Liver (tissue), 9 donors: ENCODE measurements around the gene APBA3. TPM values are rescaled to one million over a fixed set of nuclear protein-coding genes. Genes with fewer than 3 reads are reported as not detected.

Experiments used
- DNase-seq: peaks from one replicate; pipeline ENCODE4 v3.0.0-alpha.2; 2017; ENCODE audit warnings: low spot score
- H3K27ac ChIP-seq, 2 donors: one replicate each; pipeline ENCODE4 v1.7.0; 2013; ENCODE audit warnings: inconsistent platforms in 2 of 2, low read length in 2 of 2, control low read depth in 1 of 2, low read depth in 1 of 2, mild to moderate bottlenecking in 1 of 2
- H3K27me3 ChIP-seq, 4 donors: one replicate each; pipeline versions ENCODE4 v1.6.1 to v1.7.0; 2013; ENCODE audit warnings: low read length in 3 of 4, inconsistent platforms in 1 of 4, mild to moderate bottlenecking in 1 of 4, moderate library complexity in 1 of 4; ENCODE audit not compliant: control insufficient read depth in 4 of 4, insufficient read depth in 4 of 4
- H3K36me3 ChIP-seq, 4 donors: one replicate each; pipeline versions ENCODE4 v1.6.1 to v1.7.0; 2013; ENCODE audit warnings: low read length in 3 of 4, mild to moderate bottlenecking in 3 of 4, low read depth in 1 of 4, moderate library complexity in 1 of 4; ENCODE audit not compliant: control insufficient read depth in 4 of 4, insufficient read depth in 3 of 4
- H3K4me1 ChIP-seq, 4 donors: one replicate each; pipeline versions ENCODE4 v1.6.1 to v1.7.0; 2013; ENCODE audit warnings: low read length in 3 of 4, mild to moderate bottlenecking in 3 of 4, moderate library complexity in 1 of 4; ENCODE audit not compliant: control insufficient read depth in 4 of 4, insufficient read depth in 4 of 4
- H3K4me3 ChIP-seq, 3 donors: one replicate each; pipeline versions ENCODE4 v1.6.1 to v1.7.0; 2013; ENCODE audit warnings: low read length in 3 of 3, control low read depth in 1 of 3, low read depth in 1 of 3, mild to moderate bottlenecking in 1 of 3
- H3K9ac ChIP-seq, 2 donors: one replicate each; pipeline ENCODE4 v1.7.0; 2013; ENCODE audit warnings: low read length in 2 of 2, mild to moderate bottlenecking in 2 of 2, moderate library complexity in 2 of 2, control low read depth in 1 of 2, low read depth in 1 of 2
- H3K9me3 ChIP-seq, 4 donors: one replicate each; pipeline versions ENCODE4 v1.6.1 to v1.7.0; 2013; ENCODE audit warnings: low read length in 3 of 4; ENCODE audit not compliant: control insufficient read depth in 4 of 4
- ATF3 ChIP-seq: IDR thresholded peaks from 2 replicates; pipeline ENCODE4 v1.6.1; 2016; ENCODE audit warnings: antibody characterized with exemption
- EGR1 ChIP-seq, 2 donors: IDR thresholded peaks; 2 replicates each; pipeline ENCODE4 v1.6.1; 2016 to 2018; ENCODE audit warnings: antibody characterized with exemption in 2 of 2, low read depth in 2 of 2
- FOXA1 ChIP-seq: IDR thresholded peaks from 2 replicates; pipeline ENCODE4 v1.6.1; 2016; ENCODE audit warnings: antibody characterized with exemption
- FOXA2 ChIP-seq: IDR thresholded peaks from 2 replicates; pipeline ENCODE4 v1.6.1; 2016; ENCODE audit warnings: antibody characterized with exemption
- GABPA ChIP-seq, 2 donors: IDR thresholded peaks in 1 of 2; conservative IDR thresholded peaks in 1 of 2; 2 replicates each; pipeline ENCODE4 v1.6.1; 2016; ENCODE audit warnings: antibody characterized with exemption in 2 of 2, mild to moderate bottlenecking in 1 of 2, moderate library complexity in 1 of 2
- HNF4A ChIP-seq, 2 donors: conservative IDR thresholded peaks; 2 replicates each; pipeline ENCODE4 v1.6.1; 2016; ENCODE audit warnings: antibody characterized with exemption in 2 of 2, mild to moderate bottlenecking in 2 of 2
- HNF4G ChIP-seq: IDR thresholded peaks from 2 replicates; pipeline ENCODE4 v1.6.1; 2016; ENCODE audit warnings: antibody characterized with exemption
- JUND ChIP-seq, 2 donors: IDR thresholded peaks; 2 replicates each; pipeline ENCODE4 v1.6.1; 2016; ENCODE audit warnings: antibody characterized with exemption in 2 of 2
- NR2F2 ChIP-seq: IDR thresholded peaks from 2 replicates; pipeline ENCODE4 v1.6.1; 2016; ENCODE audit warnings: antibody characterized with exemption
- RAD21 ChIP-seq, 2 donors: IDR thresholded peaks; 2 replicates each; pipeline ENCODE4 v1.6.1; 2016; ENCODE audit warnings: antibody characterized with exemption in 2 of 2, mild to moderate bottlenecking in 2 of 2
- RXRA ChIP-seq, 2 donors: IDR thresholded peaks; 2 replicates each; pipeline ENCODE4 v1.6.1; 2017 to 2018; ENCODE audit warnings: antibody characterized with exemption in 2 of 2, mild to moderate bottlenecking in 1 of 2
- TAF1 ChIP-seq: conservative IDR thresholded peaks from 2 replicates; pipeline ENCODE4 v1.6.1; 2016; ENCODE audit warnings: antibody characterized with exemption, mild to moderate bottlenecking
- YY1 ChIP-seq: IDR thresholded peaks from 2 replicates; pipeline ENCODE4 v1.6.1; 2016; ENCODE audit warnings: antibody characterized with exemption, mild to moderate bottlenecking
- WGBS: extraction: QIAGEN DNeasy Blood & Tissue Kit; methylation state at CpG from one replicate; pipeline ENCODE4 v1.1.7; 2013; 5-methylcytosine and 5-hydroxymethylcytosine counted together
- polyA plus RNA-seq, 2 donors: library from polyadenylated mRNA; stranded (reverse) in 1 of 2; unstranded in 1 of 2; fragments of 200-250 nt in 1 of 2; fragments of >200 nt in 1 of 2; fragmentation: Nextera tagmentation in 1 of 2; extraction: Ambion mirVana in 1 of 2; gene quantifications; one replicate each; pipeline versions ENCODE4 v1.2.1 to v1.2.3, GENCODE V29; 2013 to 2015
- total RNA-seq, 2 donors: library from RNA; depleted of rRNA; stranded (reverse); fragments of >200 nt; gene quantifications; one replicate each; pipeline ENCODE4 v1.2.3, GENCODE V29; 2014
- TF ChIP-seq, protein P1 (sequence below): fragments of 150-350 bp; IDR thresholded peaks from 2 replicates; pipeline ENCODE4 v1.5.1; 2017; ENCODE audit warnings: improper control_type of control experiment, low read depth, low read length; ENCODE audit not compliant: missing input control
- TF ChIP-seq, protein P2 (sequence below): IDR thresholded peaks from 2 replicates; pipeline ENCODE4 v1.6.1; 2016; ENCODE audit warnings: antibody characterized with exemption
- TF ChIP-seq, protein P3 (sequence below): IDR thresholded peaks from 2 replicates; pipeline ENCODE4 v1.6.1; 2016; ENCODE audit warnings: antibody characterized with exemption, mild to moderate bottlenecking
- TF ChIP-seq, protein P4 (sequence below): IDR thresholded peaks from 2 replicates; pipeline ENCODE4 v1.6.1; 2016; ENCODE audit warnings: antibody characterized with exemption
- donor health status: healthy.
- donor health status: healthy.
- donor health status: healthy.
- donor health status: healthy.
- donor health status: healthy.

Gene APBA3
- total and polyA plus RNA-seq, 4 donors: 6.4 to 24.3 (median 10.7) TPM

DNA sequence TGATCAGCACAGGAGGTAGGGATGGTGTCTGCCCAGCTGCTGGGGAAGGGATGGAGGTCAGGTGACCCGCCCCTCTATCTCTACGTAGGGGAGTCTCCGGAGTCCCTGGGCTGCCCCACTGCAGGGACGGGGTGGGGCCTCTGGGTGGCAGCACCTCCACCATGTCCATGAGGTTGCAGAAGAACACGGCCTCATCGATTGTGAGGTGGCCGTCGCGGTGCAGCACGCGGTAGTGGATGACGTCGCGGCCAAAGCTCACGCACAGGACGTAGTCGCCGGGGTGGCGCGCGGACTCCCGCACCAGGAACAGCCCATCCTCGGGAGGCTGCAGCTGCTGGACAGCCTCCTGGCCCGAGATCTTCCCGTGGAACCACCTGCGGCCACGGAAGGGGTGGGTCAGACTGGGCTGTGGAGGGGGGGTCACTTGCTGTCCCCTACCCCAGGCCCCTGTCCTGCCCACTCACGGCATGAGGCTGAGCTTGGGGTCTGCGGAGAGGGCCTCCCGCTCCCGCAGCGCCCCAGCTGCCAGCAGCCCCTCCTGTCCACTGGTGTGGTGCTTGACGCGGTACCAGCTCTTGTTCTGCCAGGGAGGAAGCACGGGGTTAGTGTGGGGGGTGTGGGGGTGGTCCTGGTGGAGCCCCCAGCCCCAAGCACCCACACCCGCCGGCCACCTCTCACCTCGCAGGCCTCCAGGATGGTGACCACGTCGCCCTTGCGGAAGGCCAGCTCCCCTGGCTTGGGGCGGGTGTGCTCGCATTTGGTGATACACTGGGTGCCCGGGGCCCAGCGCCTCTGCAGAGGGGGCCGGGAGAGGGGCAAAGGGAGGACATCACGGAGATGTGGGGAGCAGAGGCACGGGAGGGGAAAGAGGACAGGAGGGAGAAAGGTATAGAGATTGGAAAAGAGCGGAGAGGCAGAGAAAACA, 22.4 kb upstream of the APBA3 start:
- H3K27ac ChIP-seq: no peak overlapping the region
- WGBS: 75% methylated on average over 49 of the region's 49 CpGs
- H3K4me3 ChIP-seq: no peak overlapping the region
- H3K9me3 ChIP-seq: peaks cover 10 to 15% (median 14%) of the 10 kb centered on the region in 4 donors
- H3K36me3 ChIP-seq: peaks cover 0 to 1% (median 0%) of the 10 kb centered on the region in 4 donors
- DNase-seq: no peak
- no peak overlapping the region for H3K9ac ChIP-seq
- peaks cover 0 to 15% (median under 1%) of the 10 kb centered on the region in 4 donors for H3K27me3 ChIP-seq
- peaks cover 0 to 7% (median 1%) of the 10 kb centered on the region in 4 donors for H3K4me1 ChIP-seq
- TF ChIP-seq, protein P1, sequence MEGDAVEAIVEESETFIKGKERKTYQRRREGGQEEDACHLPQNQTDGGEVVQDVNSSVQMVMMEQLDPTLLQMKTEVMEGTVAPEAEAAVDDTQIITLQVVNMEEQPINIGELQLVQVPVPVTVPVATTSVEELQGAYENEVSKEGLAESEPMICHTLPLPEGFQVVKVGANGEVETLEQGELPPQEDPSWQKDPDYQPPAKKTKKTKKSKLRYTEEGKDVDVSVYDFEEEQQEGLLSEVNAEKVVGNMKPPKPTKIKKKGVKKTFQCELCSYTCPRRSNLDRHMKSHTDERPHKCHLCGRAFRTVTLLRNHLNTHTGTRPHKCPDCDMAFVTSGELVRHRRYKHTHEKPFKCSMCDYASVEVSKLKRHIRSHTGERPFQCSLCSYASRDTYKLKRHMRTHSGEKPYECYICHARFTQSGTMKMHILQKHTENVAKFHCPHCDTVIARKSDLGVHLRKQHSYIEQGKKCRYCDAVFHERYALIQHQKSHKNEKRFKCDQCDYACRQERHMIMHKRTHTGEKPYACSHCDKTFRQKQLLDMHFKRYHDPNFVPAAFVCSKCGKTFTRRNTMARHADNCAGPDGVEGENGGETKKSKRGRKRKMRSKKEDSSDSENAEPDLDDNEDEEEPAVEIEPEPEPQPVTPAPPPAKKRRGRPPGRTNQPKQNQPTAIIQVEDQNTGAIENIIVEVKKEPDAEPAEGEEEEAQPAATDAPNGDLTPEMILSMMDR: peak; percentile 18
- TF ChIP-seq ATF3: no peak

- H3K9me3 ChIP-seq: peaks cover 10 to 15% (median 14%) of the 10 kb centered on the region in 4 donors
- 85% methylated on average over 13 of the region's 13 CpGs for WGBS
- H3K27ac ChIP-seq: no peak overlapping the region
- H3K36me3 ChIP-seq: peaks cover 0 to 1% (median 0%) of the 10 kb centered on the region in 4 donors
- H3K4me1 ChIP-seq: peaks cover 0 to 7% (median 1%) of the 10 kb centered on the region in 4 donors
- no peak overlapping the region for H3K9ac ChIP-seq
- no peak overlapping the region for H3K4me3 ChIP-seq
- TF ChIP-seq FOXA2 (no peak), NR2F2 (no peak), EGR1 (IDR thresholded peaks at IDR 0.05; ENCODE audit: low read depth in 2 of 2) (no peak), JUND (IDR thresholded peaks at IDR 0.05) (no peak), HNF4G (no peak), RAD21 (IDR thresholded peaks at IDR 0.05) (no peak), HNF4A (conservative IDR thresholded peaks at IDR 0.05) (no peak), ATF3 (no peak), FOXA1 (no peak), TAF1 (no peak), RXRA (IDR thresholded peaks at IDR 0.05) (no peak), GABPA (IDR thresholded peaks at IDR 0.05 in 1 of 2, conservative IDR thresholded peaks at IDR 0.05 in 1 of 2) (no peak), YY1 (no peak)
- TF ChIP-seq, protein P2, sequence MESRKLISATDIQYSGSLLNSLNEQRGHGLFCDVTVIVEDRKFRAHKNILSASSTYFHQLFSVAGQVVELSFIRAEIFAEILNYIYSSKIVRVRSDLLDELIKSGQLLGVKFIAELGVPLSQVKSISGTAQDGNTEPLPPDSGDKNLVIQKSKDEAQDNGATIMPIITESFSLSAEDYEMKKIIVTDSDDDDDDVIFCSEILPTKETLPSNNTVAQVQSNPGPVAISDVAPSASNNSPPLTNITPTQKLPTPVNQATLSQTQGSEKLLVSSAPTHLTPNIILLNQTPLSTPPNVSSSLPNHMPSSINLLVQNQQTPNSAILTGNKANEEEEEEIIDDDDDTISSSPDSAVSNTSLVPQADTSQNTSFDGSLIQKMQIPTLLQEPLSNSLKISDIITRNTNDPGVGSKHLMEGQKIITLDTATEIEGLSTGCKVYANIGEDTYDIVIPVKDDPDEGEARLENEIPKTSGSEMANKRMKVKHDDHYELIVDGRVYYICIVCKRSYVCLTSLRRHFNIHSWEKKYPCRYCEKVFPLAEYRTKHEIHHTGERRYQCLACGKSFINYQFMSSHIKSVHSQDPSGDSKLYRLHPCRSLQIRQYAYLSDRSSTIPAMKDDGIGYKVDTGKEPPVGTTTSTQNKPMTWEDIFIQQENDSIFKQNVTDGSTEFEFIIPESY: no peak
- TF ChIP-seq, protein P3, sequence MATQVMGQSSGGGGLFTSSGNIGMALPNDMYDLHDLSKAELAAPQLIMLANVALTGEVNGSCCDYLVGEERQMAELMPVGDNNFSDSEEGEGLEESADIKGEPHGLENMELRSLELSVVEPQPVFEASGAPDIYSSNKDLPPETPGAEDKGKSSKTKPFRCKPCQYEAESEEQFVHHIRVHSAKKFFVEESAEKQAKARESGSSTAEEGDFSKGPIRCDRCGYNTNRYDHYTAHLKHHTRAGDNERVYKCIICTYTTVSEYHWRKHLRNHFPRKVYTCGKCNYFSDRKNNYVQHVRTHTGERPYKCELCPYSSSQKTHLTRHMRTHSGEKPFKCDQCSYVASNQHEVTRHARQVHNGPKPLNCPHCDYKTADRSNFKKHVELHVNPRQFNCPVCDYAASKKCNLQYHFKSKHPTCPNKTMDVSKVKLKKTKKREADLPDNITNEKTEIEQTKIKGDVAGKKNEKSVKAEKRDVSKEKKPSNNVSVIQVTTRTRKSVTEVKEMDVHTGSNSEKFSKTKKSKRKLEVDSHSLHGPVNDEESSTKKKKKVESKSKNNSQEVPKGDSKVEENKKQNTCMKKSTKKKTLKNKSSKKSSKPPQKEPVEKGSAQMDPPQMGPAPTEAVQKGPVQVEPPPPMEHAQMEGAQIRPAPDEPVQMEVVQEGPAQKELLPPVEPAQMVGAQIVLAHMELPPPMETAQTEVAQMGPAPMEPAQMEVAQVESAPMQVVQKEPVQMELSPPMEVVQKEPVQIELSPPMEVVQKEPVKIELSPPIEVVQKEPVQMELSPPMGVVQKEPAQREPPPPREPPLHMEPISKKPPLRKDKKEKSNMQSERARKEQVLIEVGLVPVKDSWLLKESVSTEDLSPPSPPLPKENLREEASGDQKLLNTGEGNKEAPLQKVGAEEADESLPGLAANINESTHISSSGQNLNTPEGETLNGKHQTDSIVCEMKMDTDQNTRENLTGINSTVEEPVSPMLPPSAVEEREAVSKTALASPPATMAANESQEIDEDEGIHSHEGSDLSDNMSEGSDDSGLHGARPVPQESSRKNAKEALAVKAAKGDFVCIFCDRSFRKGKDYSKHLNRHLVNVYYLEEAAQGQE: no peak
- TF ChIP-seq, protein P1: no peak
- TF ChIP-seq, protein P4, sequence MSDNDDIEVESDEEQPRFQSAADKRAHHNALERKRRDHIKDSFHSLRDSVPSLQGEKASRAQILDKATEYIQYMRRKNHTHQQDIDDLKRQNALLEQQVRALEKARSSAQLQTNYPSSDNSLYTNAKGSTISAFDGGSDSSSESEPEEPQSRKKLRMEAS: no peak
- DNase-seq: no peak
- peaks cover 0 to 15% (median under 1%) of the 10 kb centered on the region in 4 donors for H3K27me3 ChIP-seq
Observed at GRCh38 chr19:3782903-3783302, 21.4 kb upstream of the APBA3 start.
